ENCODE data around the gene KCTD16.

The KCTD16 gene

DNA sequence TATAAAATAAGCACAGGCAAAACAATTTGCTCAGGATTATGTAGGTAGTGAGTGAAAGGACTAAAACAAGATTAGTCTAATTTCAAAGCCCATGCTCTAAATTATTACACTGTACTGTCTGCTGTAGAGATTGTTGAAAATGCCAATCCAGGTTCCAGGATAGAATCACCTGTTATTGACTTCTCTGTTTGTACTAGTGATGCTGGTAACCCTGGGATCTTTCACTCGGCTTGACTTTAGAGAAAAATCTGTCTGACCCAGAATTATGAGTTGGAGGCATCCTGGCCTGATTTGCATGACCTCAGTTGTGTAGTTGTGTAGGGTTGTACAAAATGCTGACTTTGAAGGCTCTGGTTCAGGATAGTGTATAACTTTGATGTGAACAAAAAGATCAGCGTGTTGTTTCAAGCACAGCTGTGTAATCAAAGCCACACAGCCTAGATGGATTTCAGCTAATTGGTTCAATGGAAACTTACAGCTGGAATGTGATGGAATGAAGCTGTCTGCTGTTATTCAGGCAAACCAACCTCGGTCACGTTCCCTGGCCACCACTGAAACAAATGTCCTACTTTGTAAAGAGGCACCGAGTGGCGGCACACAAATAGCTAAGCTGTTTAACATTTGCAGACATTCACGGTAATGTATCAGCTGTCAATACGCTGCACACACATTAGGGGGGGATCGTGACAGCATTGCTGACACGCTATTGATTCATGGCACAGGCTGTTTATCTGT lies 340.3 kb downstream of the KCTD16 start:
- in situ Hi-C loops (cut with MboI; ENCODE audit: low pct_unique_long_range_greater_than_20kb, low sequenced_read_pairs, unreplicated experiment), result no loop called here
- TF ChIP-seq, protein P1, sequence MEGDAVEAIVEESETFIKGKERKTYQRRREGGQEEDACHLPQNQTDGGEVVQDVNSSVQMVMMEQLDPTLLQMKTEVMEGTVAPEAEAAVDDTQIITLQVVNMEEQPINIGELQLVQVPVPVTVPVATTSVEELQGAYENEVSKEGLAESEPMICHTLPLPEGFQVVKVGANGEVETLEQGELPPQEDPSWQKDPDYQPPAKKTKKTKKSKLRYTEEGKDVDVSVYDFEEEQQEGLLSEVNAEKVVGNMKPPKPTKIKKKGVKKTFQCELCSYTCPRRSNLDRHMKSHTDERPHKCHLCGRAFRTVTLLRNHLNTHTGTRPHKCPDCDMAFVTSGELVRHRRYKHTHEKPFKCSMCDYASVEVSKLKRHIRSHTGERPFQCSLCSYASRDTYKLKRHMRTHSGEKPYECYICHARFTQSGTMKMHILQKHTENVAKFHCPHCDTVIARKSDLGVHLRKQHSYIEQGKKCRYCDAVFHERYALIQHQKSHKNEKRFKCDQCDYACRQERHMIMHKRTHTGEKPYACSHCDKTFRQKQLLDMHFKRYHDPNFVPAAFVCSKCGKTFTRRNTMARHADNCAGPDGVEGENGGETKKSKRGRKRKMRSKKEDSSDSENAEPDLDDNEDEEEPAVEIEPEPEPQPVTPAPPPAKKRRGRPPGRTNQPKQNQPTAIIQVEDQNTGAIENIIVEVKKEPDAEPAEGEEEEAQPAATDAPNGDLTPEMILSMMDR (IDR thresholded peaks at IDR 0.05; ENCODE audit: extremely low read depth, insufficient read depth, missing control alignments), result no peak
- DNase-seq (ENCODE audit: low spot score), result no peak

DNA sequence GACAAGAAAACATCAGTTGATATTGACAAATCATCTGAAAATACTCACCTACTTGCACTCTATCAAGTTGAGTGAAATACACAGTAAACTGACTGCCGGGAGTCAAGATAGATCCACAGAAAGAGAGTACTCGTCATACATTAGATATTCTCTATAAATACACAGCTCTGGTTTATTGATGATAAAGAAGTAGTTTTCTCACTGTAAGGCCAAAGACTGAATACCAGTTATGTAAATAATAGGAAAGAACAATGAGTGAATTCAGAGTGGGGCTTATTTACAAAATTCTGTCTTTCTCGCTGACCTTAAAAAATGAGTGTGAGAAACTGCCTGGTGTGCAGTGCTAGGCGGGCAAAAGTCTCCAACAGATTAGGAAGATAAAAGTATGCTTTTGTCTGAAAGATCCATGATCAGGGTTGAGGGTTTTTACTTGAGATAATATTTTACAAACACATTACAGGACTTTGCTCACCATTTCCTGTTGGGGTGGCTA lies 341.0 kb downstream of the KCTD16 start:
- in situ Hi-C loops (cut with MboI; ENCODE audit: low pct_unique_long_range_greater_than_20kb, low sequenced_read_pairs, unreplicated experiment), result no loop called here
- TF ChIP-seq, protein P1 (IDR thresholded peaks at IDR 0.05; ENCODE audit: extremely low read depth, insufficient read depth, missing control alignments), result no peak
- no peak for DNase-seq (ENCODE audit: low spot score)

DNA sequence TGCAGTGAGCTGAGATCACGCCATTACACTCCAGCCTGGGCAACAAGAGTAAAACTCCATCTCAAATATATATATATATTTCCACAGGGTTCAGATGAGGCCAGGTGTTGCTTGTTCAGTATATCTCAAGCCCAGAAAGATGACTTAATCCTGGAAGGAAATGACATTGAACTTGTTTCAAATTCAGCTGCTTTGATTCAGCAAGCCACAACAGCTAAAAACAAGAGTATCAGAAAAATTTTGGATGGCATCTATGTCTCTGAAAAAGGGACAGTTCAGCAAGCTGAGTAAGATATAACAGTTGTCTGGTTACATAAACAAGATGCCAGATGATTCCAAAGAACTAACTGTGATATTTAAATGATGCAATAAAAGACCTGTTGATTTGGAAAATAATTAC lies 352.0 kb downstream of the KCTD16 start:
- DNase-seq (ENCODE audit: low spot score), result no peak

DNA sequence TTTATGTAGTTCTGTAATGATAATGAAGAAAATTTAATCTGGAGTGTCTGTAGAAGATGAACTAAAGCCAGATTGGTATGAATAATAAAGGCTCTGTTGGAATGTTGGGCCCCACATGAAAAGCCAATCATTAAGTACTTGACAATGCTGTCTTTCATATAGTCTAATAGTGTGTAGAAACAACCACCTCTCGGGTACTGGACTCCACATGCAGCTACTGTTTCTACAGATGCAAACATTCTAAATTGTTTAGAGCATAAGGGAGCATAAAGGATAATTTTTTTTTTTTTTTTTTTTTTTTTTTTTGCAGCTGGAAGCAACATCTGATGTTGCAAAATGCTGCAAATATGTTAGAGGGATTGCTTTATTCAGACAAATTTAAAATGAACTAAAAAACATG lies 354.3 kb downstream of the KCTD16 start:
- in situ Hi-C loops (cut with MboI; ENCODE audit: low pct_unique_long_range_greater_than_20kb, low sequenced_read_pairs, unreplicated experiment), result no loop called here
- DNase-seq (ENCODE audit: low spot score), result no peak
- TF ChIP-seq, protein P1 (IDR thresholded peaks at IDR 0.05; ENCODE audit: extremely low read depth, insufficient read depth, missing control alignments), result no peak

More for the DNA sequence above, 352.0 kb downstream of the KCTD16 start:
- TF ChIP-seq, protein P1 (IDR thresholded peaks at IDR 0.05; ENCODE audit: extremely low read depth, insufficient read depth, missing control alignments), result no peak
- in situ Hi-C loops (cut with MboI; ENCODE audit: low pct_unique_long_range_greater_than_20kb, low sequenced_read_pairs, unreplicated experiment), result no loop called here

DNA sequence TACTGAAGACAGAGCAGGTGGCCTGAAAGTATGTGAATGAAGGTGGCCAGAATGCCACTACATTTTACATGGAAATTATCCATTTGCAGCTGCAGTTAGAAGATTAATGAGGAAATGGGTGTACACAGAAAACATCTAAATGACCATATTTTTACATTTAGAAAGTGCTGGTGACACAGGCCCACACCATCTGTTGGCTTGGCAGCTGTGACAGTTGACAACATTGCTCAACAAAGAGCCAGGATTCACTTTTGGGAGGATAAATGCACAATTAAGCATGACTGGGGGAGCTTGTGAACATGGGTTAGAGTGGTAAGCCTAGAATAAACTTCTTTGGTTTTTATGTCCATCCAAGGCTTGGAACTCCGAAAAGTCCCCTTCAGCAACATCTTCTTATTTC lies 360.5 kb downstream of the KCTD16 start:
- TF ChIP-seq, protein P1 (IDR thresholded peaks at IDR 0.05; ENCODE audit: extremely low read depth, insufficient read depth, missing control alignments), result no peak
- no peak for DNase-seq (ENCODE audit: low spot score)

More for the DNA sequence above, 360.5 kb downstream of the KCTD16 start:
- in situ Hi-C loops (cut with MboI; ENCODE audit: low pct_unique_long_range_greater_than_20kb, low sequenced_read_pairs, unreplicated experiment), result no loop called here
